MM.1S (cell line): ENCODE data around the gene BHLHA15.

Source experiments
- DNase-seq: peaks from one replicate; pipeline ENCODE4 v3.0.0-alpha.2; 2015
- H2AFZ ChIP-seq: fragments of 300-600 bp; sonication (generic); 2 replicates; pipeline ENCODE4 v1.6.0; 2016; ENCODE audit warnings: antibody characterized with exemption, low read length
- H3F3A ChIP-seq: fragments of 300-600 bp; sonication (generic); 2 replicates; pipeline ENCODE4 v1.6.1; 2016; ENCODE audit warnings: mild to moderate bottlenecking, antibody characterized with exemption, low read length, moderate library complexity, mixed read lengths; ENCODE audit not compliant: insufficient read depth
- H3K27ac ChIP-seq: fragments of 300-600 bp; sonication (generic); 2 replicates; pipeline ENCODE4 v1.5.1; 2016; ENCODE audit warnings: mild to moderate bottlenecking, low read length
- H3K27me3 ChIP-seq: fragments of 300-600 bp; sonication (generic); replicated peaks from 2 replicates; pipeline ENCODE4 v1.6.0; 2016; ENCODE audit warnings: low read length; ENCODE audit not compliant: insufficient read depth
- H3K36me3 ChIP-seq: fragments of 300-600 bp; sonication (generic); replicated peaks from 2 replicates; pipeline ENCODE4 v1.6.1; 2016; ENCODE audit warnings: mild to moderate bottlenecking, low read length, mixed read lengths; ENCODE audit not compliant: insufficient read depth
- H3K4me1 ChIP-seq: fragments of 300-600 bp; sonication (generic); 2 replicates; pipeline ENCODE4 v1.6.1; 2016; ENCODE audit warnings: low read length, mixed read lengths
- H3K4me2 ChIP-seq: fragments of 300-600 bp; sonication (generic); 2 replicates; pipeline ENCODE4 v1.6.0; 2016; ENCODE audit warnings: low read depth, low read length
- H3K4me3 ChIP-seq: fragments of 300-600 bp; sonication (generic); 2 replicates; pipeline ENCODE4 v1.5.1; 2016; ENCODE audit warnings: low read length, mixed read lengths
- H3K79me2 ChIP-seq: fragments of 300-600 bp; sonication (generic); 2 replicates; pipeline ENCODE4 v1.6.1; 2016; ENCODE audit warnings: mixed run types, low read length, mixed read lengths
- H3K9ac ChIP-seq: fragments of 300-600 bp; sonication (generic); 2 replicates; pipeline ENCODE4 v1.6.1; 2016; ENCODE audit warnings: low read length, mixed read lengths
- H3K9me2 ChIP-seq: fragments of 300-600 bp; sonication (generic); replicated peaks from 2 replicates; pipeline ENCODE4 v1.6.1; 2016; ENCODE audit warnings: mild to moderate bottlenecking, low read length, mixed read lengths; ENCODE audit not compliant: insufficient read depth
- H3K9me3 ChIP-seq: fragments of 300-600 bp; sonication (generic); replicated peaks from 2 replicates; pipeline ENCODE4 v1.6.1; 2016; ENCODE audit warnings: mild to moderate bottlenecking, low read length, mixed read lengths; ENCODE audit not compliant: insufficient read depth
- H4K20me1 ChIP-seq: fragments of 300-600 bp; sonication (generic); 2 replicates; pipeline ENCODE4 v1.6.1; 2016; ENCODE audit warnings: mild to moderate bottlenecking, low read length, moderate library complexity, mixed read lengths; ENCODE audit not compliant: insufficient read depth
- EZH2 ChIP-seq: fragments of 300-600 bp; sonication (generic); optimal IDR thresholded peaks from 2 replicates; pipeline ENCODE3; 2017; ENCODE audit warnings: low read depth, mild to moderate bottlenecking, antibody characterized with exemption, low read length, mixed read lengths
- EZH2phosphoT487 ChIP-seq: fragments of 300-600 bp; sonication (generic); IDR thresholded peaks from 2 replicates; pipeline ENCODE4 v1.6.1; 2018; ENCODE audit warnings: antibody characterized with exemption, low read length
- TF ChIP-seq, protein P1 (sequence below): fragments of 300-600 bp; sonication (generic); IDR thresholded peaks from 2 replicates; pipeline ENCODE4 v1.5.1; 2016; ENCODE audit warnings: antibody characterized with exemption, low read length, mixed read lengths

The BHLHA15 gene

DNA sequence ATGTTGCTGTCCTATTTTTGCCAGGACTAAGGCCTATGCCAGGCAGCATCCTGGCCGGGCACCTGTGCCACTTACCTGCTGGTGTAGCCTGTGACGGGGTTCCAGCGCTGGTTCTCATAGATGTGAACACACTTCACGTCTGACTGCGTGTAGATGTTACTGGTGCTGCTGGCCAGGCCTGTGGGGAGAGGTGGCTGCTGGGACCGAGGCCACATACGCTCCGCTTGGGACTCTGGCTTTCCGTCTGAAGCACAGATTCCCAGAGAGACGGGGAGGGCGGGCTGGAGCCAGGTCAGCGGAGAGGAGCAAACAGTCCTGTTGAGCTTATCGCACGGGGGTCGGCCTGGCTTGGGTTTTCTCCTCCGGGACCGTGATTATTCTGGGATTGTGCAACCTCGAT is 16.7 kb downstream of the BHLHA15 start:
- Histone ChIP-seq H3K27me3 (no peaks in the 10 kb centered on the region), H3K9ac (no peak overlapping the region), H3K9me2 (no peaks in the 10 kb centered on the region), H3K79me2 (no peaks in the 10 kb centered on the region), H2AFZ (no peak overlapping the region), H3F3A (no peaks in the 10 kb centered on the region), H3K4me2 (no peak overlapping the region), H4K20me1 (no peaks in the 10 kb centered on the region), H3K27ac (no peak overlapping the region), H3K4me1 (no peaks in the 10 kb centered on the region), H3K9me3 (no peaks in the 10 kb centered on the region), H3K4me3 (no peak overlapping the region), H3K36me3 (no peaks in the 10 kb centered on the region)
- DNase-seq: no peak
- TF ChIP-seq EZH2phosphoT487 (no peak), EZH2 (no peak)
- TF ChIP-seq, protein P1, sequence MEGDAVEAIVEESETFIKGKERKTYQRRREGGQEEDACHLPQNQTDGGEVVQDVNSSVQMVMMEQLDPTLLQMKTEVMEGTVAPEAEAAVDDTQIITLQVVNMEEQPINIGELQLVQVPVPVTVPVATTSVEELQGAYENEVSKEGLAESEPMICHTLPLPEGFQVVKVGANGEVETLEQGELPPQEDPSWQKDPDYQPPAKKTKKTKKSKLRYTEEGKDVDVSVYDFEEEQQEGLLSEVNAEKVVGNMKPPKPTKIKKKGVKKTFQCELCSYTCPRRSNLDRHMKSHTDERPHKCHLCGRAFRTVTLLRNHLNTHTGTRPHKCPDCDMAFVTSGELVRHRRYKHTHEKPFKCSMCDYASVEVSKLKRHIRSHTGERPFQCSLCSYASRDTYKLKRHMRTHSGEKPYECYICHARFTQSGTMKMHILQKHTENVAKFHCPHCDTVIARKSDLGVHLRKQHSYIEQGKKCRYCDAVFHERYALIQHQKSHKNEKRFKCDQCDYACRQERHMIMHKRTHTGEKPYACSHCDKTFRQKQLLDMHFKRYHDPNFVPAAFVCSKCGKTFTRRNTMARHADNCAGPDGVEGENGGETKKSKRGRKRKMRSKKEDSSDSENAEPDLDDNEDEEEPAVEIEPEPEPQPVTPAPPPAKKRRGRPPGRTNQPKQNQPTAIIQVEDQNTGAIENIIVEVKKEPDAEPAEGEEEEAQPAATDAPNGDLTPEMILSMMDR: no peak

GRCh38 chr7:98228801-98229200 is 17.6 kb downstream of the BHLHA15 start:
- H4K20me1 ChIP-seq: no peaks in the 10 kb centered on the region
- H3F3A ChIP-seq: no peaks in the 10 kb centered on the region
- DNase-seq: no peak
- no peak overlapping the region for H3K9ac ChIP-seq
- no peak overlapping the region for H3K27ac ChIP-seq
- H3K4me3 ChIP-seq: no peak overlapping the region
- no peaks in the 10 kb centered on the region for H3K9me2 ChIP-seq
- no peaks in the 10 kb centered on the region for H3K4me1 ChIP-seq
- no peak overlapping the region for H3K4me2 ChIP-seq
- TF ChIP-seq, protein P1: no peak
- TF ChIP-seq EZH2 (no peak), EZH2phosphoT487 (no peak)
- no peaks in the 10 kb centered on the region for H3K79me2 ChIP-seq
- H2AFZ ChIP-seq: no peak overlapping the region
- H3K27me3 ChIP-seq: no peaks in the 10 kb centered on the region
- no peaks in the 10 kb centered on the region for H3K36me3 ChIP-seq
- H3K9me3 ChIP-seq: no peaks in the 10 kb centered on the region

GRCh38 chr7:98229441-98229840 is 18.2 kb downstream of the BHLHA15 start:
- DNase-seq: no peak
- Histone ChIP-seq H4K20me1 (no peaks in the 10 kb centered on the region), H3K27me3 (no peaks in the 10 kb centered on the region), H3K36me3 (no peaks in the 10 kb centered on the region), H3K4me2 (no peak overlapping the region), H3K4me1 (no peaks in the 10 kb centered on the region), H3K9me2 (no peaks in the 10 kb centered on the region), H3K9ac (no peak overlapping the region), H3K79me2 (no peaks in the 10 kb centered on the region), H3K9me3 (no peaks in the 10 kb centered on the region), H3F3A (no peaks in the 10 kb centered on the region), H2AFZ (no peak overlapping the region), H3K4me3 (no peak overlapping the region), H3K27ac (no peak overlapping the region)
- TF ChIP-seq EZH2 (no peak), EZH2phosphoT487 (no peak)
- TF ChIP-seq, protein P1: no peak
